ENCODE results near the gene RXRA. TPM values are rescaled to one million over a fixed set of nuclear protein-coding genes. Genes with fewer than 3 reads are reported as not detected.

The RXRA gene
- total RNA-seq, 1 experiment from 2014 or later, result 20.4 TPM

GRCh38 chr9:134431626-134432025 lies 105.4 kb downstream of the RXRA start:
- DNase-seq (ENCODE audit: low read depth), result no peak

DNA sequence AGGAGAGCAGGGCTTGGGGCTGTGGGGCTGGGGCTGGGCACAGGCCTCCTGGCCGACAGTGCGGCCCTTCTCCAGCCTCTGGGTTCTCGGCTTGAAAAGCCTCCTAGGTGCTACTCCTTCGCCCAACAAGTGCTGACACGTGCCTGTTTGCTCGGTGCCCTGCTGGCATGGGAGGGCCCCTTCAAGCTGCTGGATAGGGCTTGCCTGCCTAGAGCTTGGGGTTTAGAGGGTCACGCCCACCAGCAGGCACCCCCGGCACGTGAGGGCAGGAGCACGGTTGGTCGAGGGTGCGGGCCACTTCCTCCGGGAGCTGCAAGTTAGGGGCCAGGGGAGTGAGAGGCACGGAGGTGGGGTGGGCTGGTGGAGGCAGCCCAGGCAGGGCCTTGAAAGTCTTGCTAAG lies 106.2 kb downstream of the RXRA start:
- DNase-seq (ENCODE audit: low read depth), result no peak

- DNase-seq (ENCODE audit: low read depth), result peak; percentile 50
Observed at GRCh38 chr9:134433101-134433500, 106.8 kb downstream of the RXRA start.

GRCh38 chr9:134433909-134434882 lies 107.9 kb downstream of the RXRA start:
- DNase-seq (ENCODE audit: low read depth), result no peak

GRCh38 chr9:134434894-134435506 lies 108.7 kb downstream of the RXRA start:
- DNase-seq (ENCODE audit: low read depth), result peak; percentile 92

GRCh38 chr9:134435550-134436378 lies 109.5 kb downstream of the RXRA start:
- DNase-seq (ENCODE audit: low read depth), result no peak

DNA sequence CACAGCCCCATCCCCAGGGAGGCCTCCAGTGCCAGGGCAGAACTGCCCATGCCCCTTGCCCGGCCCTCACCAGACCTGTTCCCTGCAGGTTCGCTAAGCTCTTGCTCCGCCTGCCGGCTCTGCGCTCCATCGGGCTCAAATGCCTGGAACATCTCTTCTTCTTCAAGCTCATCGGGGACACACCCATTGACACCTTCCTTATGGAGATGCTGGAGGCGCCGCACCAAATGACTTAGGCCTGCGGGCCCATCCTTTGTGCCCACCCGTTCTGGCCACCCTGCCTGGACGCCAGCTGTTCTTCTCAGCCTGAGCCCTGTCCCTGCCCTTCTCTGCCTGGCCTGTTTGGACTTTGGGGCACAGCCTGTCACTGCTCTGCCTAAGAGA lies 110.1 kb downstream of the RXRA start:
- DNase-seq (ENCODE audit: low read depth), result no peak

DNA sequence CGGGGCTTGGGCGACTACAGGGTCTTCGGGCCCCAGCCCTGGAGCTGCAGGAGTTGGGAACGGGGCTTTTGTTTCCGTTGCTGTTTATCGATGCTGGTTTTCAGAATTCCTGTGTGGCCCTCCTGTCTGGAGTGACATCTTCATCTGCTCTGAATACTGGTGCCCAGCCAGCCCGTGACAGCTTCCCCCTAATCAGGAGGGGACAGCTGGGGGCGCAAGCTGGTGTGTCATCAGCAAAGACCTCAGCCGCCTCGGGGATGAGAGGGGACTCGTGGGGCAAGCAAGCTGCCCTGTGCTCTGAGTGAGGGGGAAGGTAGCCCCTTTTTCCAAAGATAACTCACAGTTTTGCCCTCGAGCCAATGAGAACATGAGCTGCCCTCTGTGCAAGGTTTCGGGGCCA lies 110.7 kb downstream of the RXRA start:
- DNase-seq (ENCODE audit: low read depth), result no peak

DNA sequence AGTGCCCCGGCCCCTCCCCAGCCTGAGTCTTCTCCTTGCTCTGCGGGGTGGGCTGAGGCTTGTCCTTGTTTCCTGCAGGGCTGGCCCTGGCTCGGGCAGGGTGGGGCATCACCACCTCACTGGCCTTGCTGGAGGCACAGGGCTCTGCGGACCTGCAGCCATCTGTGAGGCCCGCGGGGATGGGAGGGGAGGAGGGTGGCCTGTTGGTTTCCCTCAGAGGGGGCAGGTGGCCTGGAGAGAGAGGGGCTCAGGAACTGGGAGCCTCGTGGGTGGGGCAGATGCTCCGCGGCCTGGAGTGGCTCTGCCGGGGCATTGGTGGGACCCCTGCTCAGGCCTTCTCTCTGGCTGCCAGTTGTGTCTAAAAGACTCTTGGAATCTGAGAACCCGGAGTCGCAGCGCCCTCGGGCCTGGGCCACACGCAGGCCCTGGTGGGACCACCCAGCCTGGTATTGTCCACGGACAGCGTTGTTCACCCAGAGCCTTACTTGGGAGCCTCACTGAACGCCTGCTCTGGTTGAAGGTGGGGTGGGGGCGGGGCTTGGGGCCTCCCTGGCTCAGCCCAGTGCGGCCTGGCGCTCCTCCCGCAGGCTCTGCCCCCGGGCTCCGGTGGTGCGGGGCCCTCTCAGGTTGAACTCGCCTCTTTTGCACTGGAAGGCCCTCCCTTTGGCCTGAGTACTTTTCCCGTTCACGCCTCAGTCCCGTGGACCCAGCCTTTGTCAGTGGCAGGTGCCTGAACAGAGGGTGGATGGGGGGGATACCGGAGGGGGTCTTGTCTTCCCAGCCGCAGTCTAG lies 111.3 kb downstream of the RXRA start:
- no peak for DNase-seq (ENCODE audit: low read depth)

- no peak for DNase-seq (ENCODE audit: low read depth)
Observed at GRCh38 chr9:134438195-134438788, 112.0 kb downstream of the RXRA start.

DNA sequence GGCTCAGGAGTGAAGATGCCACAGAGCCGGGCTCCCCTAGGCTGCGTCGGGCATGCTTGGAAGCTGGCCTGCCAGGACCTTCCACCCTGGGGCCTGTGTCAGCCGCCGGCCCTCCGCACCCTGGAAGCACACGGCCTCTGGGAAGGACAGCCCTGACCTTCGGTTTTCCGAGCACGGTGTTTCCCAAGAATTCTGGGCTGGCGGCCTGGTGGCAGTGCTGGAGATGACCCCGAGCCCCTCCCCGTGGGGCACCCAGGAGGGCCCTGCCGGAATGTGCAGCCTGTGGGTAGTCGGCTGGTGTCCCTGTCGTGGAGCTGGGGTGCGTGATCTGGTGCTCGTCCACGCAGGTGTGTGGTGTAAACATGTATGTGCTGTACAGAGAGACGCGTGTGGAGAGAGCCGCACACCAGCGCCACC lies 113.1 kb downstream of the RXRA start:
- DNase-seq (ENCODE audit: low read depth), result no peak

- no peak for DNase-seq (ENCODE audit: low read depth)
Observed at GRCh38 chr9:134440636-134441226, 114.5 kb downstream of the RXRA start.

DNA sequence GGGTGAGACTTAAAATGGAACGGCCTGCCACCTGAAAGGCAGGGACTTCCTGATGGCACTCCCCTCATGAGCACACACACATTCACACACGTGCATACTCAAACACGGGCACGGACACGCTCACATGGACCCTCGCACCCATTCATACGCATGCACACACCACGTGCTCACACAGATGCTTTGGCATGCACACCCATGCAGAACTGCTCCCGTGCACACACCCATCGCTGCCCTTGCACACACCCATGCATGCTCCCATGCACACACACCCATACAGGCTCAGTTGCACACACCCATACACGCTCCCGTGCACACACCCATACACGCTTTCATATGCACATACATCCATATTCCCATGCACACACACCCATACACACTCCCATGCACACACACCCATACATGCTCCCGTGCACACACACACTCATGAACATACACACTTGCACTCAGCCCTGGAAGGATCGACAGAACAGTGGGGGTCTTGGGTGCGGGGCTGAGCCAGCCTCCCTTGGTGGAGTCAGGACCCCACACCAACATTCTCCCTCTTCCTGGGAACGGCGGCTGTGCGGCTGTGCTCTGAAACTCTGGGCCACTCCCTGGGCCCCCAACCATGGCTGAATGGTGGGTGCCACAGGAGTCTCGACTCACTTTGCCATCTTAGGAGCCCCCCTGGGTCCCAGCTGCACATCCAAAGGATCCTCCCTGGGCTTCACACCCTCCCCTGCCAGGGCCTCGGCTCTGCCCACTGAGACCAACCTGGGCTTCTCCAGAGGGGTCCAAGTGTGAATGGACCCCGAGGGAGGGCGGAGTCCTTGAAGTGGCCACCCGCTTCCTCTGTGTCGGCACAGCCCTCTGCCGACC lies 115.2 kb downstream of the RXRA start:
- no peak for DNase-seq (ENCODE audit: low read depth)

DNA sequence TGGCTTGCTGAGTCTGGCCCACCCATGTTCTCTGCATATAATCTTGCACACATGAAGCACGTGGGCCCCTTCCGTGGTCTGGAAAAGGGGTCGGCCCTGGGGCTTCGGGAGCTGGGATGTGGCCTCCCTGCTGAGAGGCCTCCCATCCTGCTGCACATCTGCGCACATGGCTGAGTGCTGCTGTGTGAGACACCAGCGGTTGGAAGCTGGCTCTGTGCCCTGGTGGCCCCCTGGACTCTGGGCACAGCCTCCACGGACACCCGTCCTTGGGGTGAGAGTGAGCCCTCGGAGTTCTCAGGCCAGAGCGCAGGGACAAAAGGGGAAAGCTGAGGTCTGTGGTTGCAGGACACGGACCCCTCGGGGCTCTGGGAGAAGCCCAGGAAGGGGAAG lies 115.8 kb downstream of the RXRA start:
- DNase-seq (ENCODE audit: low read depth), result no peak

GRCh38 chr9:134442486-134443173 lies 116.4 kb downstream of the RXRA start:
- peak; percentile 19 for DNase-seq (ENCODE audit: low read depth)

- DNase-seq (ENCODE audit: low read depth), result peak; percentile 86
Observed at GRCh38 chr9:134443174-134444037, 117.2 kb downstream of the RXRA start.

- DNase-seq (ENCODE audit: low read depth), result no peak
Observed at GRCh38 chr9:134444038-134444315, 117.7 kb downstream of the RXRA start.

DNA sequence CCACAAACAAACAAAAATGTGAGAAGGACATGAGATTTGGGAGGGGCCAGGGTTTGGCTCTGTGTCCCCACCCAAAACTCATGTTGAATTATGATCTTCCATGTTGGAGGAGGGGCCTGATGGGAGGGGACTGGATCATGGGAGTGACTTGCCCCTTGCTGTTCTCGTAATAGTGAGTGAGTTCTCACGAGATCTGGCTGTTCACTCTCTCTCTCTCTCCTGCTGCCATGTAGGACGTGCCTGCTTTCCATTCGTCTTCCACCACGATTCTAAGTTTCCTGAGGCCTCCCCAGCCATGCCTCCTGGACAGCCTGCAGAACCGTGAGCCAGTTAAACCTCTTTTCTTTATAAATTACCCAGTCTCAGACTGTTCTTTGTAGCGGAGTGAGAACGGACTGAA lies 118.7 kb downstream of the RXRA start:
- DNase-seq (ENCODE audit: low read depth), result no peak

Data from LHCN-M2 (cell line).